ENCODE data around the gene OR8B4.

GRCh38 chr11:124465368-124465767 lies 40.7 kb upstream of the OR8B4 start:
- TF ChIP-seq CTCF (IDR thresholded peaks at IDR 0.05) (no peak), ZFX (IDR thresholded peaks at IDR 0.05; ENCODE audit: borderline replicate concordance) (no peak)

Data from 22Rv1 (cell line).